CD4-positive, alpha-beta memory T cell (primary cell): Measurements from ENCODE around the gene SNED1. TPM values are rescaled to one million over a fixed set of nuclear protein-coding genes. Genes with fewer than 3 reads are reported as not detected.

Experiments
- CTCF ChIA-PET: fragments of 350-600 bp; sonication (Branson Sonifier 250); formaldehyde crosslinking; loops from one replicate; lab custom pipeline; 2021; ENCODE audit warnings: inconsistent platforms; ENCODE audit not compliant: partially characterized antibody; lab: Charles Lee
- POLR2A ChIA-PET: fragments of 350-600 bp; sonication (Branson Sonifier 250); formaldehyde crosslinking; loops from one replicate; lab custom pipeline; 2021; ENCODE audit not compliant: partially characterized antibody; lab: Charles Lee
- DNase-seq, 5 donors: peaks; one replicate each; pipeline versions ENCODE4 v3.0.0 to v3.0.0-alpha.2; 2020 to 2022; ENCODE audit warnings: mixed read lengths in 1 of 5
- H3K27ac ChIP-seq: one replicate; pipeline ENCODE4 v1.7.0; 2013; ENCODE audit warnings: low read depth, low read length
- H3K27me3 ChIP-seq: 2 replicates; pipeline ENCODE4 v1.7.0; 2013; ENCODE audit warnings: mild to moderate bottlenecking, low read length, moderate library complexity; ENCODE audit not compliant: insufficient read depth
- H3K36me3 ChIP-seq: 2 replicates; pipeline ENCODE4 v1.7.0; 2013; ENCODE audit warnings: mild to moderate bottlenecking, low read length, moderate library complexity; ENCODE audit not compliant: insufficient read depth
- H3K4me1 ChIP-seq: 2 replicates; pipeline ENCODE4 v1.7.0; 2013; ENCODE audit warnings: mild to moderate bottlenecking, low read length, moderate library complexity; ENCODE audit not compliant: insufficient read depth
- H3K4me3 ChIP-seq, 2 donors: one replicate each; pipeline ENCODE4 v1.7.0; 2013; ENCODE audit warnings: low read length in 2 of 2, mild to moderate bottlenecking in 1 of 2
- H3K9me3 ChIP-seq, 2 donors: one replicate each; pipeline ENCODE4 v1.7.0; 2013; ENCODE audit warnings: low read length in 2 of 2, control low read depth in 1 of 2; ENCODE audit not compliant: control insufficient read depth in 1 of 2
- H3K27ac Mint-ChIP-seq, 7 donors: one replicate each; pipeline ENCODE4 v1.8.0; 2020 to 2021; ENCODE audit warnings: mixed read lengths in 7 of 7, mild to moderate bottlenecking in 6 of 7, inconsistent platforms in 3 of 7, moderate library complexity in 3 of 7
- H3K27me3 Mint-ChIP-seq, 2 donors: one replicate each; pipeline ENCODE4 v1.8.0; 2020 to 2021; ENCODE audit warnings: mixed read lengths in 2 of 2
- H3K36me3 Mint-ChIP-seq, 2 donors: one replicate each; pipeline ENCODE4 v1.8.0; 2020 to 2021; ENCODE audit warnings: mixed read lengths in 2 of 2, inconsistent platforms in 1 of 2, mild to moderate bottlenecking in 1 of 2
- H3K4me1 Mint-ChIP-seq, 4 donors: one replicate each; pipeline ENCODE4 v1.8.0; 2020 to 2021; ENCODE audit warnings: mixed read lengths in 4 of 4, mild to moderate bottlenecking in 1 of 4
- H3K4me3 Mint-ChIP-seq, 8 donors: one replicate each; pipeline ENCODE4 v1.8.0; 2020 to 2021; ENCODE audit warnings: mixed read lengths in 8 of 8, mild to moderate bottlenecking in 7 of 8, moderate library complexity in 6 of 8, inconsistent platforms in 3 of 8
- H3K9me3 Mint-ChIP-seq, 8 donors: one replicate each; pipeline ENCODE4 v1.8.0; 2020 to 2021; ENCODE audit warnings: mixed read lengths in 8 of 8, mild to moderate bottlenecking in 5 of 8, inconsistent platforms in 3 of 8, moderate library complexity in 1 of 8
- intact Hi-C: fragments of 100-400 bp; cut with micrococcal nuclease; formaldehyde crosslinking; loops from one replicate; pipeline ENCODE4 v1.15.1; 2023
- polyA plus RNA-seq, 2 donors: library from polyadenylated mRNA; unstranded; fragments of 300-500 nt; fragmentation: Illumina TruSeq; gene quantifications; one replicate each; pipeline ENCODE4 v1.2.3, GENCODE V29; 2021
- total RNA-seq, 2 experiments: library from RNA; stranded (reverse); gene quantifications; one replicate each; pipeline ENCODE4 v1.2.3, GENCODE V29; 2021

The SNED1 gene
- total and polyA plus RNA-seq, 4 experiments from 2014 or later = 1.6 to 90.1 (median 44.2) TPM

DNA sequence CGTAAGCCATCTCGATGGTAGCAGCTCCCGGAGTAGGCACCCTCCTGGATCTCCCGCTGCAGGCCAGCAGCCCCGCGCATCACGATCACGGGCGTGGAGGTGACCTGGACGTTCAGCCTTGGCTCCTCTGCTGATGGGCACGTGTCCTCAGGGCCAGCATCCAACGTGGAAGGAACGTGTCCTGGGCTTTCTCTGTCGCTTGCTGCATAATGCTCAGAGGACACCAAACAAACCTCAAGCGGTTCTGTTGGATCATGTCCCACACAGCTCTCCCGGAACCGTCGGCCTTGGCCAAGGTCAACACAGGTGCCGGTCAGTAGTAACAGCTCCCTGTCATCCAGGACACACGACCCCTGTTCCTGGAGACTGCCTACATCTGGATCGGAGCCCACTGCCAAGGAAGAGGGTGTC is 127.8 kb downstream of the SNED1 start:
- H3K4me1 Mint-ChIP-seq = peaks cover 21 to 52% (median 31%) of the 10 kb centered on the region in 4 donors
- intact Hi-C loops = no loop called here

DNA sequence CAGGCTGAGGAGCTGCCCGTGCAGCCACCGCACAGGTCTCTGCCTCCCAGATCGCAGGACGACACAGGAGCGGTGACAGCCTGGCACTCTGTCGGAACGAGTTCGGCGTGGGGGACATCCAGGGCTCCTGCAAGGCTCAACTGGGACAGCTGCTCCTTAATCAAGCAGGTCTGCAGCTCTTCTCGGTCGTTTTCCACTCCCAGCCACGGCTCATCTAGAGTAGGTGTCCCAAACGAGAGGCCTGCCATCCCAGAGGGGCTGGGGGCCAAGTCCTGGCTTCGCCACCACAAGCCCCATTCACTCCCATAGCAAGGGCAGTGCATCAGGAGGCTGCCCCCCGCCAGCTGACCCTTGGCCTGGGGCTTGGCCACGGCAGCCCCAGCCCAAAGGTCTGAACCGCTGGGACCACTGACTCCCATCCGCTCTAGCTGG is 128.4 kb downstream of the SNED1 start:
- Histone ChIP-seq H3K9me3 (no peaks in the 10 kb centered on the region), H3K27ac (peak overlapping the region; percentile 67), H3K4me3 (no peak overlapping the region), H3K27me3 (no peaks in the 10 kb centered on the region), H3K36me3 (peaks cover 3% of the 10 kb centered on the region), H3K4me1 (peaks cover 54% of the 10 kb centered on the region)
- H3K27ac Mint-ChIP-seq = peak overlapping the region in 5 of 7 donors; percentile 6 to 97 (median 95)
- peaks cover 21 to 52% (median 29%) of the 10 kb centered on the region in 4 donors for H3K4me1 Mint-ChIP-seq
- DNase-seq = no peak
- CTCF ChIA-PET = no interaction called here
- H3K36me3 Mint-ChIP-seq = peaks cover 4 to 24% of the 10 kb centered on the region in 2 donors
- H3K9me3 Mint-ChIP-seq = no peaks in the 10 kb centered on the region
- H3K4me3 Mint-ChIP-seq = no peak overlapping the region
- POLR2A ChIA-PET = interaction anchor here (0.9 to 7.4 kb wide), 5 partner anchors 11 to 24 kb away, joined by 3 to 72 read pairs (median 8); partner anchors contain the start of genes MTERF4, PASK and PPP1R7
- intact Hi-C loops = no loop called here
- H3K27me3 Mint-ChIP-seq = no peaks in the 10 kb centered on the region

More for the DNA sequence above, 127.8 kb downstream of the SNED1 start:
- no peaks in the 10 kb centered on the region for H3K9me3 Mint-ChIP-seq
- no peak overlapping the region for H3K4me3 ChIP-seq
- H3K36me3 ChIP-seq = peaks cover 4% of the 10 kb centered on the region
- peak overlapping the region in 2 of 8 donors; percentile 30 to 34 for H3K4me3 Mint-ChIP-seq
- no peak for DNase-seq
- ChIA-PET CTCF (no interaction called here), POLR2A (interaction anchor here (1.0 to 7.4 kb wide), 4 partner anchors 11 to 24 kb away, joined by 4 to 72 read pairs (median 34); partner anchors contain the start of genes MTERF4, PASK and PPP1R7)
- no peaks in the 10 kb centered on the region for H3K9me3 ChIP-seq
- H3K4me1 ChIP-seq = peaks cover 54% of the 10 kb centered on the region
- peak overlapping the region; percentile 67 for H3K27ac ChIP-seq
- no peaks in the 10 kb centered on the region for H3K27me3 ChIP-seq
- H3K27ac Mint-ChIP-seq = peak overlapping the region in 5 of 7 donors; percentile 10 to 88 (median 35)
- H3K36me3 Mint-ChIP-seq = peaks cover 4 to 29% of the 10 kb centered on the region in 2 donors
- no peaks in the 10 kb centered on the region for H3K27me3 Mint-ChIP-seq

DNA sequence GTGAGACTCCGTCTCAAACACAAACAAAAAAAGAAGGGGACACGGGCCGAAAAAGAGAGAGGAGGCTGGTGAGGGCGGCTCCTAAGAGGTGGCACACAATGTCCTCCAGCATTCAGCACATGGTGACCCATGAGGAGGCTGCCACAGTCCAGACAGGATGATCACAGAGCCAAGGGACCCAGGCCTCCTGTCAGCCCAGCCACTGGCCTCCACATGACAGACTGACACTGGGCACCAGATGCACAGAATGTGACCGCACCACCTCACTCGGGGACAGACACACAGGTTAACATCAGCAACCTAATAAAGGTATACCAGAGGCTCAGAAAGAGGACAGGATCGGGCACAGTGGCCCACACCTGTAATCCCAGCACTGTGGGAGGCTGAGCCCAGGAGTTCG is 129.8 kb downstream of the SNED1 start:
- Histone ChIP-seq H3K9me3 (no peaks in the 10 kb centered on the region), H3K4me3 (no peak overlapping the region), H3K27ac (peak overlapping the region; percentile 67), H3K36me3 (peaks cover 3% of the 10 kb centered on the region), H3K27me3 (no peaks in the 10 kb centered on the region), H3K4me1 (peaks cover 54% of the 10 kb centered on the region)
- peak overlapping the region; percentile 93 to 97 (median 95) for H3K27ac Mint-ChIP-seq
- ChIA-PET CTCF (no interaction called here), POLR2A (interaction anchor here (1.1 to 7.4 kb wide), 5 partner anchors 9 to 25 kb away, joined by 4 to 72 read pairs (median 7); partner anchors contain the start of genes MTERF4 and PASK)
- intact Hi-C loops = no loop called here
- peaks cover 12 to 23% of the 10 kb centered on the region in 2 donors for H3K36me3 Mint-ChIP-seq
- H3K9me3 Mint-ChIP-seq = no peaks in the 10 kb centered on the region
- peaks cover 21 to 52% (median 28%) of the 10 kb centered on the region in 4 donors for H3K4me1 Mint-ChIP-seq
- no peaks in the 10 kb centered on the region for H3K27me3 Mint-ChIP-seq
- peak overlapping the region in 4 of 8 donors; percentile 69 to 78 (median 71) for H3K4me3 Mint-ChIP-seq
- DNase-seq = no peak

DNA sequence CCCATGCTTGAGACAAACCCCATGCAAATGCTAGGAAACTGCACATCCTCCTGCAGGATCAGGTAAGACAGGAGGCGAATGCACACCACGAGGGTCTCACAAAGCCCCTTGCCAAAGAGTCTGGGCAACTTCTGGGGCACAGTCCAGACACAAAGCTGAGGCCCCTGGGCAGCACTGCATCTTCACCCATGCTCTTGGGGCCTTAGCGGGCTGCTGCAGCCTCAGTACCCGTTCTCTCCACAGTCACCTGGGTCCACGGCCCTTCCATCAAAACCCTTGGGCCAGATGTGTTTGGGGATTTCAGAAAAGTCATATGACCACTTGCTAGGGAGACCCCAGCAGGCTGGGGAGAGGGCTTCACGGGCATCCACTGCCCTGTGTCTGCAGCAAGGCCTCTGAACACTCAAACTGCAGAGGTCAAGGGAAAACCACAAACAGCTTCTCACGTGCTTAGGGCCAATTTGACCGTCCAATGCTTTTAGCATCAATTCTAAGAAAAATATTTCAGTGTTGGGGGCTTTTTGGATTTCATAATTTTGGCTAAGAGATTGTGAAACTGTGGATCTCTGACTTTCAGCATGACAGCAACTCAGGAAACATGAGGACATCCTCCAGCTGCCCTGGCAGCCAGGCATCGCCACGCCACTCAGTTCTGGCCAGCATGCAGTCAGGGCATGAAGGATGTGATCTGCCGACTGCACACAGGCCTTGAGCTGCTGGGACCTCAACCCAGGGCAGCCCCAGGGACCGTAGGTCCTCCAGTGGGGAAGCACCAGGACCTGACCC is 130.9 kb downstream of the SNED1 start:
- Mint-ChIP-seq H3K9me3 (no peaks in the 10 kb centered on the region), H3K36me3 (peaks cover 11 to 23% of the 10 kb centered on the region in 2 donors), H3K27ac (peak overlapping the region in 6 of 7 donors; percentile 47 to 97 (median 74)), H3K27me3 (no peaks in the 10 kb centered on the region), H3K4me3 (peak overlapping the region in 3 of 8 donors; percentile 32 to 61 (median 43)), H3K4me1 (peaks cover 16 to 44% (median 22%) of the 10 kb centered on the region in 4 donors)
- Histone ChIP-seq H3K27ac (peak overlapping the region; percentile 67), H3K4me1 (peaks cover 45% of the 10 kb centered on the region), H3K9me3 (no peaks in the 10 kb centered on the region), H3K27me3 (no peaks in the 10 kb centered on the region), H3K36me3 (peaks cover 3% of the 10 kb centered on the region), H3K4me3 (no peak overlapping the region)
- ChIA-PET CTCF (interaction anchor here (1.7 kb wide), 1 partner anchor 21 kb away, joined by 3 read pairs; no protein-coding TSS in a partner anchor), POLR2A (interaction anchor here (0.6 to 7.4 kb wide), 7 partner anchors 17 to 34 kb away, joined by 3 to 72 read pairs (median 4); partner anchors contain the start of genes MTERF4 and PASK)
- intact Hi-C loops = no loop called here
- DNase-seq = no peak

DNA sequence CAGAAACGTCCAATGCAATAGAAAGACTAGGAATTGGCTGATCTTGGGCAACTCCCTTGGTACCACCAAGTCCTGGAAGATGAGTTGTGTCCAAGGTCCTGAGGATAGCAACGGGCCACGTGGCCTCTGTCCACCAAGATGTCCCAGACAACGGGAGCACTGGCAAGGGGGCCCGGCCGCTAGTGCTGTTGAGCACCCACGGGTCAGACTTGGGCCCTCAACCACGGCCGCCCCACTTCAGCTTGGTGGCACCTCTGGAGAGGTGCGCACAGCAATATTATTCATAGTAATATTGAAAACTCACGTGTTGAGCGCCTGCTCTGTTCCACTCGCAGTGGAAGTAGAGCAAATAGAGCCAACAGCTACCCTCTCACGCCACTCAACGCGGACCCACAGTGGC is 131.9 kb downstream of the SNED1 start:
- DNase-seq = no peak
- Mint-ChIP-seq H3K27ac (peak overlapping the region in 2 of 7 donors; percentile 31 to 65), H3K36me3 (peaks cover 11 to 23% of the 10 kb centered on the region in 2 donors), H3K4me1 (peaks cover 16 to 44% (median 21%) of the 10 kb centered on the region in 4 donors), H3K27me3 (no peaks in the 10 kb centered on the region), H3K4me3 (no peak overlapping the region), H3K9me3 (no peaks in the 10 kb centered on the region)
- H3K27me3 ChIP-seq = no peaks in the 10 kb centered on the region
- H3K9me3 ChIP-seq = no peaks in the 10 kb centered on the region
- H3K4me1 ChIP-seq = peaks cover 40% of the 10 kb centered on the region
- H3K4me3 ChIP-seq = no peak overlapping the region
- H3K36me3 ChIP-seq = no peaks in the 10 kb centered on the region
- intact Hi-C loops = no loop called here
- ChIA-PET CTCF (interaction anchor here (1.7 kb wide), 1 partner anchor 20 kb away, joined by 3 read pairs; no protein-coding TSS in a partner anchor), POLR2A (interaction anchor here (0.8 to 7.4 kb wide), 4 partner anchors 19 to 29 kb away, joined by 3 to 72 read pairs (median 4); partner anchors contain the start of gene PASK)
- H3K27ac ChIP-seq = no peak overlapping the region

DNA sequence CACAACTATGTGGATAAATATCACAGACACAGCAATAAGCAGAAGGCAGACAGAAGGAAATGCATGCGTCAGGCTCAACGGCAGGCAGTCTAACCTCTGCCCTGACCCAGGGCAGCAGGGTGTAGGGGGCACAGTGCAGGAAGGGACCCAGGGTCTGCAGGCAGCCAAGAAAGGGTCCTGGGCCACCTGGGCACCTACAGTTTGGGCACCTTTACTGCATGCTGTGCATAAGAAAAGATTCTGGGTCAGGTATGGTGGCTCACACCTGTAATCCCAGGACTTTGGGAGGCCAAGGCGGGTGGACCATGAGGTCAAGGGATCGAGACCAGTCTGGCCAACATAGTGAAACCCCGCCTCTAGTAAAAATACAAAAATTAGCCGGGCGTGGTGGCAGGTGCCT is 133.1 kb downstream of the SNED1 start:
- peaks cover 15 to 33% (median 21%) of the 10 kb centered on the region in 4 donors for H3K4me1 Mint-ChIP-seq
- Histone ChIP-seq H3K4me1 (peaks cover 30% of the 10 kb centered on the region), H3K27me3 (no peaks in the 10 kb centered on the region), H3K36me3 (peaks cover 5% of the 10 kb centered on the region), H3K4me3 (no peak overlapping the region), H3K9me3 (no peaks in the 10 kb centered on the region), H3K27ac (no peak overlapping the region)
- CTCF ChIA-PET = no interaction called here
- H3K27ac Mint-ChIP-seq = no peak overlapping the region
- POLR2A ChIA-PET = interaction anchor here (1.4 kb wide), 1 partner anchor 29 kb away, joined by 3 read pairs; the partner anchor contains the start of gene MTERF4
- intact Hi-C loops = no loop called here
- no peaks in the 10 kb centered on the region for H3K27me3 Mint-ChIP-seq
- DNase-seq = no peak
- no peaks in the 10 kb centered on the region for H3K9me3 Mint-ChIP-seq
- H3K4me3 Mint-ChIP-seq = no peak overlapping the region
- peaks cover 15 to 35% of the 10 kb centered on the region in 2 donors for H3K36me3 Mint-ChIP-seq
